Activated CD8-positive, alpha-beta memory T cell treated with anti-CD3 and anti-CD28 coated beads for 48 hours (primary cell): Measurements from ENCODE around the gene OR2C3.
"Not testable (repeated sequence)": the region's sequence is repeated elsewhere in the genome, so short reads cannot be mapped to it uniquely, and the experiment has no call there.

Source experiments
- DNase-seq, 3 experiments: peaks; one replicate each; pipeline ENCODE4 v3.0.0-alpha.2; 2020; ENCODE audit warnings: low read depth in 2 of 3, low spot score in 2 of 3

Gene OR2C3

GRCh38 chr1:247518613-247518891, 17.7 kb downstream of the OR2C3 start:
- DNase-seq, result no peak

GRCh38 chr1:247517795-247518612, 18.2 kb downstream of the OR2C3 start:
- no peak for DNase-seq

- DNase-seq, result no peak
Measured at GRCh38 chr1:247506831-247507230, 29.4 kb downstream of the OR2C3 start.

- no peak for DNase-seq
Measured at GRCh38 chr1:247500865-247501264, 35.4 kb downstream of the OR2C3 start.

- no peak for DNase-seq
Measured at GRCh38 chr1:247496581-247497285, 39.5 kb downstream of the OR2C3 start.

DNA sequence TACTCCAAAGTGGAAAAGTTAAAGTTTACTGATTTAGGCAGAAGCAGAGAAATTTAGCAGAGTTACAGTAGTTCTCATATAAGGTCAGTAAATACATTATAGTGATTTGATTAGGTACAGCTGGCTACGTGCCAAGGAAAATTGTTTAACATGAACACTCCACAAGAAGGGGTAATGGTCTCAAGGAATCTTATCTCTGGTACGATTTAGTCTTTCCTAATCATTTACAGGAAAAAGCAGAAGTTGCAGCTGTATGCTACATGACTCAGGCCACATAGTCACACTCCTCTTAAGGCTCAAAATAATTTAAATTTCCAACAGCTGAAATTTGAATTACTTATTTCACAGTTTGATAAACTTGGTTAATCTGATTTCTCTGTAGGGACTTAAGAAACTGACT, 41.5 kb downstream of the OR2C3 start:
- DNase-seq, result no peak

DNA sequence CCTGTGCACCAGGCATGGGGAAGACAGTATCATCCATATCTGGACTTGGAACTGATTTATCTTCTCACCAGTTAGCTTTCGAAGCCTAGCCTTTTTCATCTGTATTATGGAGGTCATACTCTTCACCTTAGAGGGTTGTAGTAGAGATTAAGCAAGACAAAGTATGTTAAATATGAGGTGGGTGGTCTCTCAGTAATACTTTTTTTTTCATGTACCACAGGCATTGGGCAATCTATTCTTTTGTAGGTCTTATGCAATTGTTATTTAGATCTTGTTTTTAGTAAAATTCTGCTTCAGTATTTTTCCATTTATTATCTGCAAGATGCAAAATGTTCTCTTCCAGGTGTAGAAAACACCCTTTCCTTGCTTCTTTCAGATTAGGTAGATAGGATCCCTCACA, 43.1 kb downstream of the OR2C3 start:
- no peak for DNase-seq

DNA sequence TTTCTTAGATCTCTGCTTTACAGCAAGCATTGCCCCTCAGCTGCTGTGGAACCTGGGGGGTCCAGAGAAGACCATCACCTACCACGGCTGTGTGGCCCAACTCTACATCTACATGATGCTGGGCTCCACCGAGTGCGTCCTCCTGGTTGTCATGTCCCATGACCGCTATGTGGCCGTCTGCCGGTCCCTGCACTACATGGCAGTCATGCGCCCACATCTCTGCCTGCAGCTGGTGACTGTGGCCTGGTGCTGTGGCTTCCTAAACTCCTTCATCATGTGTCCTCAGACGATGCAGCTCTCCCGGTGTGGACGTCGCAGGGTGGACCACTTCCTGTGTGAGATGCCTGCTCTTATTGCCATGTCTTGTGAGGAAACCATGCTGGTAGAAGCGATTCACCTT, 44.9 kb downstream of the OR2C3 start:
- no peak for DNase-seq

DNA sequence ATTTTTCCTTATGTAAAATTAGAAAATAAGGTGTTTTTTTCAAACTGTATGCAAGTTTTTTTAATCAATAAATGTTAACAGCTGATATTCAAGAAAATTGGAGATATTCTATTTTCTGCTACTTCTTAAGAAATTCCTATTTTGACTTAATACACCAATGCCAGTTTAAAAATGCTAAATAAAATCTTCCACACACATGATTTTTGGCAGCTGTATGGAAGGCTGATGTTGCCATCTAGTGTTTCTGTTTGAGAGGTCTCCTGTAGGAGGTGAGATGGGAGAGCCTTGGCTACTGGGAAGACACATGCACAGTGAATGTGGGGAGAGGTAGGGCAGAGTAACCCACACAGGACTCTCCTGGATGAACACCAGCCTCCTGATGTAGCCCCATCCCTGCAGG, 49.2 kb downstream of the OR2C3 start:
- DNase-seq, result no peak

- DNase-seq, result no peak
Measured at GRCh38 chr1:247482747-247483146, 53.5 kb downstream of the OR2C3 start.

GRCh38 chr1:247476328-247477058, 59.7 kb downstream of the OR2C3 start:
- DNase-seq, result not testable (repeated sequence)

- DNase-seq, result no peak
Measured at GRCh38 chr1:247475793-247476192, 60.4 kb downstream of the OR2C3 start.
